Activated CD8-positive, alpha-beta T cell treated with anti-CD3 and anti-CD28 coated beads, Interleukin-2, amount 10 ng/mL, durations not matched to agents 7 days and 5 days (primary cell): ENCODE data around the gene PLA2G4F. TPM values are rescaled to one million over a fixed set of nuclear protein-coding genes. Genes with fewer than 3 reads are reported as not detected.

Experiments
- ATAC-seq: fragments of 150-1000 bp; cut with Tn5 transposase; one replicate; pipeline ENCODE4 v1.10.0; 2021; ENCODE audit warnings: moderate library complexity
- CTCF ChIA-PET: fragments of 350-600 bp; sonication (Branson Sonifier 250); formaldehyde crosslinking; loops from one replicate; lab custom pipeline; 2021; ENCODE audit warnings: antibody characterized with exemption; lab: Charles Lee
- POLR2A ChIA-PET: fragments of 350-600 bp; sonication (Branson Sonifier 250); formaldehyde crosslinking; loops from one replicate; lab custom pipeline; 2021; ENCODE audit warnings: antibody characterized with exemption; lab: Charles Lee
- DNase-seq: peaks from one replicate; pipeline ENCODE4 v3.0.0-alpha.2; 2020
- H3K27ac Mint-ChIP-seq: one replicate; pipeline ENCODE4 v1.8.0; 2021; ENCODE audit warnings: mild to moderate bottlenecking, mixed read lengths
- H3K27me3 Mint-ChIP-seq: one replicate; pipeline ENCODE4 v1.8.0; 2021; ENCODE audit warnings: low read depth, mixed read lengths
- H3K36me3 Mint-ChIP-seq: one replicate; pipeline ENCODE4 v1.8.0; 2021; ENCODE audit warnings: low read depth, mixed read lengths
- H3K4me1 Mint-ChIP-seq: one replicate; pipeline ENCODE4 v1.8.0; 2021; ENCODE audit warnings: low read depth, mixed read lengths
- H3K4me3 Mint-ChIP-seq: one replicate; pipeline ENCODE4 v1.8.0; 2021; ENCODE audit warnings: mild to moderate bottlenecking, mixed read lengths
- H3K9me3 Mint-ChIP-seq: one replicate; pipeline ENCODE4 v1.8.0; 2022; ENCODE audit warnings: mixed read lengths; ENCODE audit not compliant: insufficient read depth
- total RNA-seq, 2 experiments: library from RNA; stranded (reverse); gene quantifications; one replicate each; pipeline ENCODE4 v1.2.3, GENCODE V29; 2021

Gene PLA2G4F
- total RNA-seq, 2 experiments from 2014 or later, result not detected

GRCh38 chr15:42121021-42121420 is 35.4 kb downstream of the PLA2G4F start:
- no peak for DNase-seq
- ChIA-PET CTCF (interaction anchor here (0.9 kb wide), 1 partner anchor 13 kb away, joined by 3 read pairs; no protein-coding TSS in a partner anchor), POLR2A (no interaction called here)
- no peak overlapping the region for H3K4me3 Mint-ChIP-seq
- no peak overlapping the region for H3K27ac Mint-ChIP-seq
- peaks cover 26% of the 10 kb centered on the region for H3K27me3 Mint-ChIP-seq
- ATAC-seq, result no peak
- H3K4me1 Mint-ChIP-seq, result peaks cover 7% of the 10 kb centered on the region
- no peaks in the 10 kb centered on the region for H3K36me3 Mint-ChIP-seq
- no peaks in the 10 kb centered on the region for H3K9me3 Mint-ChIP-seq

DNA sequence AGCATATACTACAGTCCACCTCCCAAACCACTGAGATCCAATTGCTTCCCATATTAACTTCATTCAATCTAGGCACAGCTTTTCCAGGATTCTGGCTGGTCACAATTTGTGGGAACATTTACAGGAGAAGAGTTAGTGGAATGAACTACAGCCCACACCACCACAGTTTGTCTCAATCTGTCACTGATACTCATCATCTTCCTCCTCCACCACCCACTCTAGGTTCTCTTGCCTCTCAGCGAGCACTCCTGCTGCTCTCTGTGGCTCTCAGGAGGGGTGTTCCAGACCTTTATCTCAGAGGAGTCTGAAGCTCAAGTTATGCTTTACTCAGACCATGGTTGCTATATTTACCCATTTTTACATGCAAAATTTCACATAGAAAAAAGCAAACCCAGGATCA is 36.2 kb downstream of the PLA2G4F start:
- no peak for DNase-seq
- no peak for ATAC-seq
- CTCF ChIA-PET, result interaction anchor here (0.9 kb wide), 1 partner anchor 14 kb away, joined by 3 read pairs; no protein-coding TSS in a partner anchor
- Mint-ChIP-seq H3K27ac (no peak overlapping the region), H3K36me3 (no peaks in the 10 kb centered on the region), H3K9me3 (no peaks in the 10 kb centered on the region), H3K27me3 (peaks cover 23% of the 10 kb centered on the region), H3K4me1 (peaks cover 7% of the 10 kb centered on the region), H3K4me3 (no peak overlapping the region)
- POLR2A ChIA-PET, result no interaction called here

DNA sequence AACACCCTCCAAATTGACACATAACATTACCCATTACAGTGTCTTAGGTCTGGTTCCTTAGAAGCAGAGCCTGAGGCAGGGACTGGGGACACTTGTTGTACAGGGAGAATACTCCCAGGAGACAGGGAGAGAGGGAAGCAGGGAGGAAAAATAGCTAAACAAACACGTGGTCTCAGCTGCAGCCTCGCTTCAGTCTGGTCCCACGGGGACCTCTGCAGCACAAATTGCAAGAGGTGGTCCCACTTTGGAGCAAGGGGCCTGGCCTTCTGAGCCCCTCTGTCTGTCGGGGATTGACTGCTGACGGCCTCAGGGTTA is 37.0 kb downstream of the PLA2G4F start:
- Mint-ChIP-seq H3K36me3 (no peaks in the 10 kb centered on the region), H3K9me3 (no peaks in the 10 kb centered on the region), H3K27me3 (peaks cover 24% of the 10 kb centered on the region), H3K4me3 (no peak overlapping the region), H3K4me1 (peaks cover 7% of the 10 kb centered on the region), H3K27ac (no peak overlapping the region)
- ChIA-PET CTCF (interaction anchor here (1.0 to 2.6 kb wide), 3 partner anchors 12 to 19 kb away, joined by 3 to 9 read pairs (median 3); no protein-coding TSS in a partner anchor), POLR2A (no interaction called here)
- ATAC-seq, result no peak
- DNase-seq, result no peak

GRCh38 chr15:42118650-42119445 is 37.6 kb downstream of the PLA2G4F start:
- CTCF ChIA-PET, result interaction anchor here (1.0 to 2.6 kb wide), 5 partner anchors 13 to 129 kb away, joined by 3 to 9 read pairs (median 3); no protein-coding TSS in a partner anchor
- no peaks in the 10 kb centered on the region for H3K36me3 Mint-ChIP-seq
- ATAC-seq (no peak), DNase-seq (no peak)
- peaks cover 7% of the 10 kb centered on the region for H3K4me1 Mint-ChIP-seq
- no peaks in the 10 kb centered on the region for H3K9me3 Mint-ChIP-seq
- H3K27ac Mint-ChIP-seq, result no peak overlapping the region
- H3K27me3 Mint-ChIP-seq, result peaks cover 23% of the 10 kb centered on the region
- H3K4me3 Mint-ChIP-seq, result no peak overlapping the region
- POLR2A ChIA-PET, result no interaction called here

GRCh38 chr15:42111924-42112323 is 44.5 kb downstream of the PLA2G4F start:
- H3K27ac Mint-ChIP-seq, result no peak overlapping the region
- ATAC-seq, result no peak

DNA sequence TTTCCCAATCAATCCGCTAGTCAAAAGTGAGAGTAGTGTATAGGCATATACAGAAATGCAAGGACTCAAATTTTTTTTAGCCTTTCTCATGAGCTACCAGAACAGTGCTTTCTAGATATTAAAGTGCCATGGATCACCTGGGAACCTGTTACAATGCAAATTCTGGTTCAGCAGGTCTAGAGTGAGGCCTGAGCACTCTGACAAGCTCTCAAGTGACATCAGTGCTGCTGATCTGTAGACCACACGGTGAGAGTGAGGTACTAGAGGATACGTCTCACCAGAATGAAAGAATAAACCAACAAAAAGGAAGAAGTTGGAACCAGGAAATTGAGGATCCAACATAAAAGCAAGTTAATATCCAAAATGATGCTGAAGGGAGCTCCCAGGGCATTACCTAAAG is 46.1 kb downstream of the PLA2G4F start:
- Mint-ChIP-seq H3K4me3 (no peak overlapping the region), H3K9me3 (no peaks in the 10 kb centered on the region), H3K36me3 (no peaks in the 10 kb centered on the region), H3K27ac (no peak overlapping the region), H3K27me3 (peaks cover 37% of the 10 kb centered on the region), H3K4me1 (peaks cover 24% of the 10 kb centered on the region)
- DNase-seq (no peak), ATAC-seq (no peak)
- ChIA-PET CTCF (interaction anchor here (1.0 to 2.1 kb wide), 3 partner anchors 27 to 361 kb away, joined by 3 to 5 read pairs (median 3); no protein-coding TSS in a partner anchor), POLR2A (no interaction called here)

More at GRCh38 chr15:42111924-42112323, 44.5 kb downstream of the PLA2G4F start:
- Mint-ChIP-seq H3K36me3 (no peaks in the 10 kb centered on the region), H3K27me3 (peaks cover 41% of the 10 kb centered on the region), H3K4me3 (no peak overlapping the region), H3K9me3 (no peaks in the 10 kb centered on the region), H3K4me1 (peaks cover 24% of the 10 kb centered on the region)
- ChIA-PET CTCF (interaction anchor here (1.5 to 2.1 kb wide), 2 partner anchors 26 to 28 kb away, joined by 5 read pairs; no protein-coding TSS in a partner anchor), POLR2A (no interaction called here)
- DNase-seq, result no peak

GRCh38 chr15:42108806-42109205 is 47.6 kb downstream of the PLA2G4F start:
- Mint-ChIP-seq H3K36me3 (no peaks in the 10 kb centered on the region), H3K27me3 (peaks cover 33% of the 10 kb centered on the region), H3K27ac (no peak overlapping the region), H3K4me3 (no peak overlapping the region), H3K9me3 (no peaks in the 10 kb centered on the region), H3K4me1 (peaks cover 24% of the 10 kb centered on the region)
- ChIA-PET CTCF (no interaction called here), POLR2A (no interaction called here)
- ATAC-seq, result no peak
- DNase-seq, result no peak

DNA sequence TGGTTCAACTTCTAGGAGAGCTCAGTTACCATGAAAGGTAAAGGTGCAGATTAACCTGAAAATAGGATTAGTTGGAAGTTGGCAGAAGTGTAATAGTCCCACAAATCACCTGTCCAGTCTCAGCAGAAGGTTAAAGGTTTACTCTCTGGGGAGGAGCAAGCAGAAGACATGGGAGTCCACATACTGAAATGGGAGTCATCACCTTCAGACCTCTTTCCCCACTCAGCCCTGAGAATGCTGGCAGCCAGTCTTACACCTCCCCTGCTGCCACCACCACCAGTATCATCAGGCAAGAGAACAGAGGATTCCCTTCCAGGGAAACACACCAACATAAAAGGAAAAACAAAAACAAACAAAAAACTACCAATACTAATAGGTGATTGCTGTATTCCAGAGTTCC is 48.2 kb downstream of the PLA2G4F start:
- ChIA-PET CTCF (interaction anchor here (1.2 kb wide), 2 partner anchors 22 to 26 kb away, joined by 3 to 4 read pairs; no protein-coding TSS in a partner anchor), POLR2A (no interaction called here)
- Mint-ChIP-seq H3K27ac (no peak overlapping the region), H3K36me3 (no peaks in the 10 kb centered on the region), H3K9me3 (no peaks in the 10 kb centered on the region), H3K4me3 (no peak overlapping the region), H3K27me3 (peaks cover 33% of the 10 kb centered on the region), H3K4me1 (peaks cover 24% of the 10 kb centered on the region)
- ATAC-seq, result no peak
- no peak for DNase-seq

DNA sequence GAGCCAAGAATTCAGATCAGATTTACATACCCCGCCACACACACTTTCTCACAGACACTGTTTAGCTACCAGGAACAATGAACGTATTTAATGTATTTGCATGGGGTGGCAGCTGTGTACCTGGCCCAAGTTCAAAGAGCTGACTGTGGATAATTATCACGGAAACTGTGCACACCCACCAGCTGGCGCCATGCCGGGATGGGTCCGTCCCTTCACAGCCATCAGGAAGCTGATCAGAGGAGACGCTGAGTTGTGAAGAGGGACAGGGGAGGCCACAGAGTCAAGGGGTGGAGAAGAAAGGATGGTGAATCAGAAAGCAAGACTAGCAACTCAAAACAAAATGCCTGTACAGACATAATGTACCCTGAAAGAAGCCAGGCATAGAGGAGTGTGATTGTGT is 49.0 kb downstream of the PLA2G4F start:
- Mint-ChIP-seq H3K4me3 (no peak overlapping the region), H3K4me1 (peaks cover 23% of the 10 kb centered on the region), H3K27me3 (peaks cover 30% of the 10 kb centered on the region), H3K27ac (no peak overlapping the region), H3K36me3 (no peaks in the 10 kb centered on the region), H3K9me3 (no peaks in the 10 kb centered on the region)
- ATAC-seq, result no peak
- ChIA-PET POLR2A (no interaction called here), CTCF (interaction anchor here (1.2 kb wide), 2 partner anchors 21 to 27 kb away, joined by 3 to 4 read pairs; no protein-coding TSS in a partner anchor)
- no peak for DNase-seq

DNA sequence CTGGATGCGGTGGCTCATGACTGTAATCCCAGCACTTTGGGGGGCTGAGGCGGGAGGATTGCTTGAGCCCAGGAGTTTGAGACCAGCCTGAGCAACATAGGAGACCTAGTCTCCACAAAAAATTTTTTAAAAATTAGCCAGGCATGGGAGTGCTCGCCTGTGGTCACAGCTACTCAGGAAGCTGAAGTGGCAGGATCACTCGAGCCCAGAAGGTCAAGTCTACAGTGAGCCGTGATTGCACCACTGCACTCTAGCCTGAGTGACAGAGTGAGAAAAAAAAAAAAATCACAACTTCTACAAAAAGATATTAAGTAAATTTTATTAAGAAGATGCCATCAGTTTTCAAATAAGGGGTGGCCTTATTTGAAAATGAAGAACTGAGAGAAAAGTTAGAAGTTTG is 50.1 kb downstream of the PLA2G4F start:
- H3K9me3 Mint-ChIP-seq, result no peaks in the 10 kb centered on the region
- no peaks in the 10 kb centered on the region for H3K36me3 Mint-ChIP-seq
- ChIA-PET CTCF (no interaction called here), POLR2A (no interaction called here)
- H3K27me3 Mint-ChIP-seq, result peaks cover 29% of the 10 kb centered on the region
- H3K27ac Mint-ChIP-seq, result no peak overlapping the region
- peaks cover 13% of the 10 kb centered on the region for H3K4me1 Mint-ChIP-seq
- DNase-seq (no peak), ATAC-seq (no peak)
- no peak overlapping the region for H3K4me3 Mint-ChIP-seq

DNA sequence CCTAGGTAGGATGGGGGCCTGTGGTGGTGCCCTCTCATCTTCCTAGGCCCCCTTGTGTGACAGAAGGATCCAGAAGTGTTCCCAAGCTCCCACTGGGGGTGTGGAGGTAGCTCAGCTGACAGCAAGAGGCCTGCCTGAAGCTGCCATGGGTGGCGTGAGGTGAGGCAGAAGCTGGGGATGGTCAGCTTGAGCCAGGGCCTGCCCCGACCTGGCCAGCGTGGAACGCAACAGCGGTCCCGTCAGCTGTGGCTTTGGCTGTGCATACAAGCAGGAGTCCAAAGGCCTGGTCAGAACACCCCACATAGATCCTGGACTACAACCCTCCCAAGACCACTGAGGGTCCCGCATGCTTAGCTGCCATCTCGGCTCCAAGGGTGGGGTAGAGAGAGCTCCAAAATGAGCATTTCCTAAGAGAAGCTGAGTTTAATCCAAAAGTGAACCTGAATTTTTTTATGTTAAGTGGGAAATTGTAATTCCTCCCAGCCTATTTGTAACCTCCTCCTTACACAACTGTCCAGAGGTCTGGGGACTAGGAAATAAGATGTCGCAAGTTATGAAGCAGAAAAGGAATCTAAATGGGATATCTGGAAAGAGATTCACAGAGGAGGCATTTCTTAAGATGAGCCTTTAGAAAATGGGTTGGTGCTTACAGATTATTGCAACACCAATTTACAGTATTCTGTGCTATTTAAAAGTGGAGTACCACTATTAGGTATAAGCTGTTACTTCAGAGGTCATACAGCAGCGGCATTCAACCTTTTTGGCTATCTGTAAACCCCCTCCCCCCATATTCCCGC is 52.1 kb downstream of the PLA2G4F start:
- no peak overlapping the region for H3K27ac Mint-ChIP-seq
- H3K9me3 Mint-ChIP-seq, result no peaks in the 10 kb centered on the region
- peaks cover 20% of the 10 kb centered on the region for H3K27me3 Mint-ChIP-seq
- H3K36me3 Mint-ChIP-seq, result no peaks in the 10 kb centered on the region
- ChIA-PET POLR2A (interaction anchor here (0.9 kb wide), 1 partner anchor 56 kb away, joined by 3 read pairs; no protein-coding TSS in a partner anchor), CTCF (no interaction called here)
- DNase-seq (no peak), ATAC-seq (no peak)
- H3K4me3 Mint-ChIP-seq, result no peak overlapping the region
- H3K4me1 Mint-ChIP-seq, result peaks cover 4% of the 10 kb centered on the region
